Stimulated activated memory B cell treated with anti-CD40 and anti-IgM and Interleukin-4, amounts not matched to agents 10 μg/mL and 1 μg/mL and 100 μg/mL, for 72 hours (primary cell): ENCODE results near the gene ZXDC.

ENCODE experiments used
- ATAC-seq: fragments of 150-1000 bp; cut with Tn5 transposase; 2 replicates; pipeline ENCODE4 v1.10.0; 2021
- H3K27ac Mint-ChIP-seq: one replicate; pipeline ENCODE4 v1.8.0; 2022; ENCODE audit warnings: mild to moderate bottlenecking, mixed read lengths
- H3K27me3 Mint-ChIP-seq: one replicate; pipeline ENCODE4 v1.8.0; 2022; ENCODE audit warnings: mixed read lengths
- H3K36me3 Mint-ChIP-seq: one replicate; pipeline ENCODE4 v1.8.0; 2022; ENCODE audit warnings: mixed read lengths
- H3K4me1 Mint-ChIP-seq: one replicate; pipeline ENCODE4 v1.8.0; 2022; ENCODE audit warnings: mixed read lengths
- H3K4me3 Mint-ChIP-seq: one replicate; pipeline ENCODE4 v1.8.0; 2022; ENCODE audit warnings: mild to moderate bottlenecking, moderate library complexity, mixed read lengths
- H3K9me3 Mint-ChIP-seq: one replicate; pipeline ENCODE4 v1.8.0; 2022; ENCODE audit warnings: mixed read lengths

The ZXDC gene

DNA sequence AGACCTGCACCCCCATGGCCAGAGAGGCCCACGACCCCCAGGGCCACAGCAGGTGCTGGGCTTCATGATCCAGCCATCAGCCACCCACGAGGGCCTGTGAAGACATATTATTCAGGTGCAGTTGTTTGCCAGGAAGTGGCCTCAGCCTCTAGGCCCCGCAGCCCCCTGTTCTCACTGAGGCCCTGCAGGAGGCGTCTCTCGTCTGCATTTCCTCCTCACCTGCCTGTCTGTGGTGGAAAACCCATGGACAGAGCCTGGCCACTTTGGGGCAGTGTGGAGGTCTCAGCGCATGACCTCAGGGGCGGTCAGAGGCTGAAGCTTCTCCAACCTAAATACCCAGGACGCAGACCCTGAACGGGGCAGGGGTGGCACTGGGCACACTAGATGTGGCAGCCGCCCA lies 23.2 kb upstream of the ZXDC start:
- no peak for ATAC-seq
- H3K9me3 Mint-ChIP-seq = no peaks in the 10 kb centered on the region
- H3K4me3 Mint-ChIP-seq = no peak overlapping the region
- no peak overlapping the region for H3K27ac Mint-ChIP-seq
- H3K36me3 Mint-ChIP-seq = no peaks in the 10 kb centered on the region
- no peaks in the 10 kb centered on the region for H3K4me1 Mint-ChIP-seq
- no peaks in the 10 kb centered on the region for H3K27me3 Mint-ChIP-seq

DNA sequence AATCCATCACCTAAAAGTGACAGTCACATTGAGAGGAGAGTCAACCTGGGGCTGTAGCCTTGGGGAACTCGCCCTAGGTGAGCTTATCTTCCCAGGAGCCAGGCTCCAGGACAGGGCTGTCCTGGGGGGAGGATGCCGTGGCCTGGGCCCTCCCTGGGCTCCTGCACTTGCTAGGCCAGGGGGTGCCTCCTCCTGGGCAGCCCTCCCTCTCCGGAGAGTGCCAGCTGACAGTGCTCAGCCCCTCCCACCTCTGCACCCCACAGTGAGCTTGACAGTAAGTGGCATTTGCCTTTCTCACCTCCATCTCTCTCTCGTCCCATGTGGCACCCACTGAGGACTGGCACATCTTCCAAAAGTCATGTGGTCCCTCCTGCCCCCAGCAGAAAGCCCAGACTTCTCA lies 22.8 kb upstream of the ZXDC start:
- Mint-ChIP-seq H3K4me1 (no peaks in the 10 kb centered on the region), H3K36me3 (no peaks in the 10 kb centered on the region), H3K9me3 (no peaks in the 10 kb centered on the region), H3K4me3 (no peak overlapping the region), H3K27ac (no peak overlapping the region), H3K27me3 (no peaks in the 10 kb centered on the region)
- no peak for ATAC-seq

- no peak for ATAC-seq
- no peaks in the 10 kb centered on the region for H3K4me1 Mint-ChIP-seq
- H3K36me3 Mint-ChIP-seq = no peaks in the 10 kb centered on the region
- H3K4me3 Mint-ChIP-seq = no peak overlapping the region
- no peaks in the 10 kb centered on the region for H3K27me3 Mint-ChIP-seq
- H3K9me3 Mint-ChIP-seq = no peaks in the 10 kb centered on the region
- no peak overlapping the region for H3K27ac Mint-ChIP-seq
These were observed 22.3 kb upstream of the ZXDC start for GRCh38 chr3:126497956-126498355.

DNA sequence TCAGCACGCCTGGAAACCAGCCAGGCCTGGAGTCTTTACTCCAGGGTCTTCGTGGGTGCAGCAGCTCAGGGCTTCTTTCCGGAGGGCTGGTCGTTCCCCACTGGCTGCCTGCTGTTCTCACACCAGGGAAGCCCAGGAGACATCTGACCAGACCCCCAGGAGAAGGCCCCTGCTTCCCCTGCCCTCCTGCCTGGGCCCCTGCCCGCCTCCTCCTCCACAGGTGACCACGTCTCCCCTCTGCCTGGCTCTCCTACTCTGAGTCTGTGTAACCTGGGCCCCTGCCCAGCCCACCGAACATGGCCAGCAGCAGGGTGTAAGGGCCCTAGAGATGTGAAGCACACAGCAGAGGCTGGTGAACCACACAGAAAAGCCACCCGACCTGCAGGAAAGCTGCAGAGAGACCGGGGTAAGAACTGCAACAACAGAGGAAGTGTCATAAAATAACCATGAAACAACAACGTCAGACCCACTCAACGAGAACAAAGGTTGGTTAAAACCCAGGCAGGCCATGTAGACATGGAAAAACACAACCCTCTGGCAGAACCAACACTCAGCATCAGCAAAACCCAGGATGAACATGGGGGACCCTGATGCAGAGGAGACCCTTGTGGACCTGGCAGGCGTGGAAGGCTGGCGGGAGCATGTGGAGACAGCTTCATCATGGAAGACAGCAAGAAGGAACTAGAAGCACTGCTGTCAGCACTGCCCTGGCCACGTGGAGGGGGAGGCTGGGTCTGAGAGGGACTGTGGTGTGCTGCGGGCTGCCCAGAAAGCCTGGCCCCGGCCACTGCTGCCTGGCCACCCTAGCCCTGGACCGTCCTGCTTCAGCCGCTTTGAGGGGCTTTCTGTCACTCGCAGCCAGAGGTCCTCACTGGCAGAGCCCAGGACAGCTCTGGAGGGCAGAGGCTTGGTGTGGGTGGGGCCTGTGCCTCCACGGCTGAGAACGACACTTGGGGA lies 21.5 kb upstream of the ZXDC start:
- no peaks in the 10 kb centered on the region for H3K9me3 Mint-ChIP-seq
- no peaks in the 10 kb centered on the region for H3K36me3 Mint-ChIP-seq
- no peak overlapping the region for H3K4me3 Mint-ChIP-seq
- no peak overlapping the region for H3K27ac Mint-ChIP-seq
- ATAC-seq = no peak
- no peaks in the 10 kb centered on the region for H3K4me1 Mint-ChIP-seq
- no peaks in the 10 kb centered on the region for H3K27me3 Mint-ChIP-seq

DNA sequence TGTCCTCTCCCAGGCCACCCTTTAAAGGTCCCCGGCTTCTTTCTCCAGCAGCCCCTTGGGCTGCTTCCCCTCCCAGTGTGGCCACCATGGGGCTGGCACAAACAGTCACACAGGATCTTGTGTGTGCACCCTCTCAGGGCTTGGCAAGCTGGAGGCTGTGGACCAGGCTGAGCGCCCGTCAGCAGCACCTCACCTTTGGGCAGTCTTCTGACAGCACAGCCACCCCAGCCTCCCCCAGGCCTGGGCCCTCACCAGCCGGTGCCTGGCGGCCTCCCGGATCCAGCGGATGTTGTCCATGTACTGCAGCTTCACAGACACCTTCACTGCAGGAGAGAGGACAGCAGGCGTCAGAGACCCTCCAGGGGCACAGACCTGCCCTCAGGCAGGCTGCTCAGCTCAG lies 20.1 kb upstream of the ZXDC start:
- no peaks in the 10 kb centered on the region for H3K4me1 Mint-ChIP-seq
- H3K9me3 Mint-ChIP-seq = no peaks in the 10 kb centered on the region
- H3K36me3 Mint-ChIP-seq = no peaks in the 10 kb centered on the region
- no peak overlapping the region for H3K4me3 Mint-ChIP-seq
- H3K27me3 Mint-ChIP-seq = no peaks in the 10 kb centered on the region
- ATAC-seq = no peak
- no peak overlapping the region for H3K27ac Mint-ChIP-seq

GRCh38 chr3:126494970-126495230 lies 19.2 kb upstream of the ZXDC start:
- H3K27ac Mint-ChIP-seq = no peak overlapping the region
- no peak overlapping the region for H3K4me3 Mint-ChIP-seq
- no peaks in the 10 kb centered on the region for H3K9me3 Mint-ChIP-seq
- H3K27me3 Mint-ChIP-seq = no peaks in the 10 kb centered on the region
- H3K36me3 Mint-ChIP-seq = no peaks in the 10 kb centered on the region
- H3K4me1 Mint-ChIP-seq = no peaks in the 10 kb centered on the region
- ATAC-seq = no peak

DNA sequence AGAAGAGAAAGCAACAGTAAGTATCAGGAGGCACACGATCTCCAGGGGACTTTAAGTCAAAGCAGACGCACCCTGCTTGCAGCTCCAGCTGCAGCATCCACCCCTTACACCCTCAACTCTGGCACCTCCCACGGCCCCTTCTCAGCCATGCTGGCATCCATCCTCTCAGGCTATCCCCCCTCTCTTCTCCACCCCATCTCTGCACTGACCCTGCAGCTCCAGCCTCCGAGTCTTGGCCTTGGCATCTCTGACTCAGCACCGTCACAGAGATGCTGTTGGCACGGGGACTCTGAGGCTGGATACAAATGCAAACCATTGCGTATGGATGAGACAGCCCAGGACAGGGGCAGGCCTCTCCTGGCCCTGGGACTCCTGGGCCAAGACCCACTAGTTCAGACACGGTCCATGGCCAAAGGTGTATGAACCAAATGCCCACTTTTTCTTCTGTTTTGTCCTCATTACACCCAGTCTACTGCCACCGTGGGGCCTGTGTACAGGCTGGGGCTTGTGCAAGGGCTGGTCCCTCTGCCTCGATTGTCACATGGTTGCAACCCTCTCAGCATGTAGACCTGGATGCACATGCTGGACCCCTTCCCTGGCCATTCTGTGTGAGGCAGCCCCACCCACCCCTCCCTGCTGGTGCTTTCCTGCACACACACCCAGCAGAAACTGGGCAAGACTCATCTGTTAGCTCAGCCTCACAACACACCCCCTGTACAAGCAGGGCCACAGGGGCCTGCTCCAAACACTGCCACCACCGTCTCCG lies 18.7 kb upstream of the ZXDC start:
- Mint-ChIP-seq H3K4me3 (no peak overlapping the region), H3K27ac (no peak overlapping the region)

DNA sequence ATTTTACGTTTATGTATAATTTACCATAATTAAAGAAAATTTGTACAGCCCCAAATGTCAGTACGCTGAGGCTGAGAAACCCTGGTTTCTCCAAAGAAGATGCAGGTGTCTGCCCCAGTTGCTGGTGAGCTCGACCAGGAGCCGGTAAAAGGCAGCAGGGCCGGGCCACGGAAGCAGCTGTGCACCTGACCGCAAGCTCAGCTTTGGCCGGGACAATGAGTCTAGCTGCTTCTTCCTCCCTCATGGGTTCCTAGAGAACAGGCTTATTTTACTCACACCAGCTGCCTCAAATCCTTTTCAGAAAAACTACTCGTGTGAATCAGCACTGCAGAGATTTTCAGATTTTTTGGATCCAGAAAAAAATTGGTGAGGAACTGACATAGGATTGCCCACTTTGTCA lies 18.0 kb upstream of the ZXDC start:
- no peaks in the 10 kb centered on the region for H3K36me3 Mint-ChIP-seq
- H3K27me3 Mint-ChIP-seq = no peaks in the 10 kb centered on the region
- H3K27ac Mint-ChIP-seq = no peak overlapping the region
- ATAC-seq = no peak
- no peak overlapping the region for H3K4me3 Mint-ChIP-seq
- H3K4me1 Mint-ChIP-seq = no peaks in the 10 kb centered on the region
- H3K9me3 Mint-ChIP-seq = no peaks in the 10 kb centered on the region

More for the DNA sequence above, 18.7 kb upstream of the ZXDC start:
- Mint-ChIP-seq H3K27me3 (no peaks in the 10 kb centered on the region), H3K4me1 (no peaks in the 10 kb centered on the region), H3K9me3 (no peaks in the 10 kb centered on the region), H3K36me3 (no peaks in the 10 kb centered on the region)
- ATAC-seq = peak; percentile 2

DNA sequence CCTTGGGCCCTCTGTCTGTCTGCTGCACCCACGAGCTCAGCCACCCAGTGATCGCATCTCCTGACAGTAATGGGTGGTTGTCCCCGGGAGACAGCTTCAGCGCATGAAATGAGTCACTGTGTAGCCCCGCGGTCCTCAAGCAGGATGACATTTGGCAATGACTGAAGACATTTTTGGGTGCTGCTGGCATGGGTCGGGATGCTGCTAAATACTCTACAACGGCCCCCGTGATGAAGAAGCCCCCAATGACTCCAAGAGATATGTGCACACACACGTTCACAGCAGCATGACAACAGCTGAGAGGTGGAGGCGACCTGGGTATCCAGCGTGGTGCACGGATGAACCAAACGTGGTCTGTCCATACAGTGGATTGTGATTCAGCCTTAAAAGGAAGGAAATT lies 17.4 kb upstream of the ZXDC start:
- no peak for ATAC-seq
- H3K9me3 Mint-ChIP-seq = no peaks in the 10 kb centered on the region
- H3K4me1 Mint-ChIP-seq = no peaks in the 10 kb centered on the region
- H3K4me3 Mint-ChIP-seq = no peak overlapping the region
- no peaks in the 10 kb centered on the region for H3K36me3 Mint-ChIP-seq
- no peaks in the 10 kb centered on the region for H3K27me3 Mint-ChIP-seq
- H3K27ac Mint-ChIP-seq = no peak overlapping the region

DNA sequence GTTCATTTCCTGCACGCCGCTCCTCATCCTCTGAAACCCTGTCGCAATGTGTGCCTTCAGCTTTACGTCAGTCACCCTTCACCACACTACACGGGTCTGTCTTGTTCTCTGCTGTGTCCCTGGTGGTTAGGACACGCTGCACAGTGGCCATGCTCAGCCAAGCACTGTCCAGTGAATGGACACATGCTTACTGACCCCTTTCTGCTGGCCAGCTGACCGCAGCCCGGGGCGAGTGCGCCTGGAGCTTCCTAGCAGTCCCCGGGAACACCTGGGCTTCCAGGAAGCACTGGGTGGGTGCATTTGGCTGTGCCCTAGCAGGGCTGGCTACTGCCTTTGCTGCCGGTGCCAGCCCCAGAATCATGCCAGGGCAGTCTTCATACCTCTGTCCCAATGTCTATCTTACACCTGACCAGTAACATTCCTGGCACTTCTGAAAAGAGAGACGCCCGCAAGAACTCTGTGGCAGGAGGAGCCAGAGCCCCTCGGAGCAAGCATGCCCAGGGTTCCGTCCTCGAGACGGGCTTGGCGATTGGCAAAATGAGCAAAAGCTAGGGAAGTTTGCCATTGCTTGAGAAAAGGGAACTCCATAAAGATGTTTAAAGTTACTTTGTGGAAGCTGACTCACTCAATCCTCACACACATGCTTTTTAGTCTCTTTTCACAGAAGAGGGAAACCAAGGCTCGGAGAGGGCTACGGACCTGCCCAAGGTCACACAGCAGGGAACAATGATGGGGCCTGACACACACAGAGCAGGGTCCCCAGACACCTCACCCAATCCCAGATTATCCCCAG lies 15.7 kb upstream of the ZXDC start:
- H3K4me1 Mint-ChIP-seq = no peaks in the 10 kb centered on the region
- no peaks in the 10 kb centered on the region for H3K36me3 Mint-ChIP-seq
- H3K27me3 Mint-ChIP-seq = no peaks in the 10 kb centered on the region
- no peak overlapping the region for H3K27ac Mint-ChIP-seq
- no peak for ATAC-seq
- H3K9me3 Mint-ChIP-seq = no peaks in the 10 kb centered on the region
- H3K4me3 Mint-ChIP-seq = no peak overlapping the region

DNA sequence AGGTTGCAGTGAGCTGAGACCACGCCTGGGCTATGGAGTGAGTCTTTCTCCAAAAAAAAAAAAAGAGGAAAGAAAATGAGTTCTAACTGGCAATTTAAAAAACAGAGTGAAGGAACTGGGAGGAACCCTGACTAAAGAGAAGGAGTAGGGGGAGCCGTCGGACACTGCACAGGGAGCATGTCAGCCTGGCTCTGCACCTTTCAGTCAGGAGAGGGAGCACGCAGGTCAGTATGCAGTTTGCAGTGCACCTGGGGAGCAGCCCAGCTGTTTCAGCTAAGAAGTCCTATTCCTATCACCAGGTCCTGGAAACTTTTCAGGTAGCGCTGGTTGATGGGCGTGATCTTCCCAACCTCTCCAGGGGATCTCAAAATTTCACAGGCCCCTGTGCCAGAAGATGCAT lies 14.9 kb upstream of the ZXDC start:
- ATAC-seq = no peak
- Mint-ChIP-seq H3K4me3 (no peak overlapping the region), H3K27ac (no peak overlapping the region), H3K9me3 (no peaks in the 10 kb centered on the region), H3K27me3 (no peaks in the 10 kb centered on the region), H3K36me3 (no peaks in the 10 kb centered on the region), H3K4me1 (no peaks in the 10 kb centered on the region)

- no peak overlapping the region for H3K27ac Mint-ChIP-seq
- H3K4me1 Mint-ChIP-seq = no peaks in the 10 kb centered on the region
- no peak for ATAC-seq
- no peak overlapping the region for H3K4me3 Mint-ChIP-seq
- H3K36me3 Mint-ChIP-seq = no peaks in the 10 kb centered on the region
- H3K27me3 Mint-ChIP-seq = no peaks in the 10 kb centered on the region
- no peaks in the 10 kb centered on the region for H3K9me3 Mint-ChIP-seq
These were observed 13.3 kb upstream of the ZXDC start for GRCh38 chr3:126488886-126489569.

DNA sequence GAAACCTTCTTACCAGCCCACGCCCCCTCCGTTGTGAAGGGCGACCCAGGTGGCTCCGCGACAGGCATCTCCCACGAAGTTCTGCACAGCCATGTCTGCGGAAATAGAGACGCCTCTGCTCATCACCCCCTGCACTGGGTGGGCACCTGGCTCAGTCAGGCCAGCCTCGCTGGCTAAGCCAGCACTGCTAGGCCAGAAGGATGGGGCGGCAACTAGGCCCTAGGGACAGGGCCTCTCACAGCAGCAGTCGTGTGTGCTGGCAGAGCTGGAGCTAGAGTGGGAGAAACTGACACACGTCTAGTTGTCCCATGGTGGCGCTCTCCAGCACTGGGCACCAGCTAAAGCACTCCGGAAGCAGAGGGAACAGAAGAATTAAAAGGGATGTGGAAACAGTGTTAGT lies 12.5 kb upstream of the ZXDC start:
- Mint-ChIP-seq H3K27me3 (no peaks in the 10 kb centered on the region), H3K9me3 (no peaks in the 10 kb centered on the region), H3K36me3 (no peaks in the 10 kb centered on the region), H3K4me1 (no peaks in the 10 kb centered on the region), H3K4me3 (no peak overlapping the region), H3K27ac (no peak overlapping the region)
- no peak for ATAC-seq

DNA sequence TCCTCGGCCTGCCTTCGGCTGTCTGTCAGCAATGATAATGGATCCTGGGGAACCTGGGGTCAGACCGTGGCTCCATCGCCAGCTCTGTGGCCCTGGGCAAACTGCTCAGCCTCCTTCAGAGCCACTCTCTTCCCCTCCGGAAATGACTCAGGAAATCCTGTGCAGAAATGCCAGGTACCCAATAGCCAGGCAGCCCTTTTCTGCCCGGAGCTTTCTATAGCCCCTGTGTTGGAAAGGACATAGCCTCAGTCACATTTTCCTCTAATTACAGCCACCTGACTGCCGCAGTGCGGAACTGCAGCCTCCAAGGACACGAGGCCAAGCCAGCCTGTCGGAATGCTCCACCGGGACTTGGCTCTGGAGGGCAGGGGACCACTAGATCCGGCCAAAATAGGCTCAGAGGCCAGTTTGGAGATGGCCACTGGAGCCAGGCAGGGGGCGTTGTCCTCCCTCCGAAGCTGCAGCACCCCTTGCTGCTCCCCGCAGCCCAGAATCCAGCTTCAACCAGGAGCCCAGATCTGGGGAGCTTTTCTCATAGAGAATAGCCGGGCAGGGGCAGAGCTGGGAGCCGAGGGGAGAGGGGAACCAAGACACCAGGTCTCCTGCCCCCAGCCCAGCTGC lies 11.6 kb upstream of the ZXDC start:
- Mint-ChIP-seq H3K4me3 (no peak overlapping the region), H3K4me1 (no peaks in the 10 kb centered on the region), H3K9me3 (no peaks in the 10 kb centered on the region), H3K36me3 (no peaks in the 10 kb centered on the region), H3K27ac (no peak overlapping the region), H3K27me3 (no peaks in the 10 kb centered on the region)
- ATAC-seq = no peak

- Mint-ChIP-seq H3K4me3 (no peak overlapping the region), H3K9me3 (no peaks in the 10 kb centered on the region), H3K4me1 (no peaks in the 10 kb centered on the region), H3K36me3 (no peaks in the 10 kb centered on the region), H3K27me3 (no peaks in the 10 kb centered on the region), H3K27ac (no peak overlapping the region)
- no peak for ATAC-seq
These were observed 10.7 kb upstream of the ZXDC start for GRCh38 chr3:126486360-126486847.
